CD4-positive, alpha-beta T cell (primary cell): ENCODE results near the gene TWSG1. TPM values are rescaled to one million over a fixed set of nuclear protein-coding genes. Genes with fewer than 3 reads are reported as not detected.
A peak's percentile ranks its signal among the peaks of the same experiment; 100 is the strongest.

Experiments used
- ATAC-seq: fragments of 200-7000 bp; cut with Tn5 transposase; one replicate; pipeline ENCODE4 v1.10.0; 2022; ENCODE audit warnings: mild to moderate bottlenecking; ENCODE audit not compliant: poor library complexity
- CTCF ChIA-PET: fragments of 350-600 bp; sonication (Branson Sonifier 250); formaldehyde crosslinking; loops from one replicate; lab custom pipeline; 2021; ENCODE audit warnings: antibody characterized with exemption, inconsistent platforms; lab: Charles Lee
- POLR2A ChIA-PET: fragments of 350-600 bp; sonication (Branson Sonifier 250); formaldehyde crosslinking; loops from one replicate; lab custom pipeline; 2021; ENCODE audit warnings: antibody characterized with exemption, inconsistent platforms; lab: Charles Lee
- DNase-seq, 14 experiments: peaks; one replicate each; pipeline ENCODE4 v3.0.0-alpha.2; 2013 to 2020; ENCODE audit warnings: mixed read lengths in 2 of 14
- H3K27ac ChIP-seq, 2 donors: one replicate each; pipeline versions ENCODE4 v1.5.1 to v1.7.0; 2013; ENCODE audit warnings: low read length in 2 of 2, low read depth in 1 of 2, mild to moderate bottlenecking in 1 of 2
- H3K27me3 ChIP-seq, 2 experiments: 1 replicate in 1 of 2; 2 replicates in 1 of 2; pipeline versions ENCODE4 v1.6.1 to v1.7.0; 2013; ENCODE audit warnings: low read length in 2 of 2, control low read depth in 1 of 2, mild to moderate bottlenecking in 1 of 2, moderate library complexity in 1 of 2; ENCODE audit not compliant: insufficient read depth in 2 of 2, control insufficient read depth in 1 of 2
- H3K36me3 ChIP-seq: one replicate; pipeline ENCODE4 v1.6.1; 2013; ENCODE audit warnings: low read length, control low read depth; ENCODE audit not compliant: insufficient read depth
- H3K4me1 ChIP-seq: one replicate; pipeline ENCODE4 v1.6.1; 2013; ENCODE audit warnings: low read length, control low read depth; ENCODE audit not compliant: insufficient read depth
- H3K4me3 ChIP-seq: one replicate; pipeline ENCODE4 v1.5.1; 2013; ENCODE audit warnings: mild to moderate bottlenecking, low read length, moderate library complexity
- H3K9me3 ChIP-seq, 2 experiments: 1 replicate in 1 of 2; 2 replicates in 1 of 2; pipeline versions ENCODE4 v1.6.1 to v1.7.0; 2013; ENCODE audit warnings: low read length in 2 of 2, mild to moderate bottlenecking in 2 of 2, control low read depth in 1 of 2, moderate library complexity in 1 of 2; ENCODE audit not compliant: control insufficient read depth in 1 of 2, insufficient read depth in 1 of 2
- H3K27ac Mint-ChIP-seq: one replicate; pipeline ENCODE4 v1.8.0; 2020; ENCODE audit warnings: mixed read lengths
- H3K27me3 Mint-ChIP-seq: one replicate; pipeline ENCODE4 v1.8.0; 2021; ENCODE audit warnings: mixed read lengths
- H3K36me3 Mint-ChIP-seq: one replicate; pipeline ENCODE4 v1.8.0; 2021; ENCODE audit warnings: low read depth, mixed read lengths
- H3K4me1 Mint-ChIP-seq: one replicate; pipeline ENCODE4 v1.8.0; 2021; ENCODE audit warnings: low read depth, mixed read lengths
- H3K4me3 Mint-ChIP-seq: one replicate; pipeline ENCODE4 v1.8.0; 2020; ENCODE audit warnings: mild to moderate bottlenecking, mixed read lengths
- H3K9me3 Mint-ChIP-seq: one replicate; pipeline ENCODE4 v1.8.0; 2020; ENCODE audit warnings: mixed read lengths
- CTCF ChIP-seq: fragments of 200-600 bp; IDR thresholded peaks from one replicate; pipeline ENCODE4 v1.8.0; 2022; ENCODE audit warnings: antibody characterized with exemption, mild to moderate bottlenecking
- intact Hi-C, 2 experiments: fragments of 100-400 bp; cut with DNase I in 1 of 2; cut with micrococcal nuclease in 1 of 2; formaldehyde crosslinking; loops; one replicate each; pipeline versions ENCODE4 v1.15.1 to v1.9.0; 2023 to 2025; cut with DNase I, micrococcal nuclease
- total RNA-seq, 174 experiments: library from RNA in 2 of 174; stranded (reverse) in 2 of 174; gene quantifications; one replicate each; pipeline ENCODE4 v1.2.3 and lab custom pipeline; 2021 to 2026

The TWSG1 gene
- total RNA-seq, 2 experiments from 2014 or later: 2.8 TPM

- ATAC-seq (no peak), DNase-seq (no peak)
- ChIA-PET POLR2A (interaction anchor here (0.6 to 0.8 kb wide), 2 partner anchors 199 to 234 kb away, joined by 3 read pairs; no protein-coding TSS in a partner anchor), CTCF (no interaction called here)
- Histone ChIP-seq H3K4me1 (peaks cover 13% of the 10 kb centered on the region), H3K27ac (no peak overlapping the region), H3K36me3 (no peaks in the 10 kb centered on the region), H3K27me3 (no peaks in the 10 kb centered on the region), H3K9me3 (peaks cover 0 to 5% of the 10 kb centered on the region in 2 experiments), H3K4me3 (no peak overlapping the region)
- H3K36me3 Mint-ChIP-seq: peaks cover 37% of the 10 kb centered on the region
- no peak overlapping the region for H3K27ac Mint-ChIP-seq
- intact Hi-C loops: loop anchor here (1.0 to 10.0 kb wide), 7 partner anchors 139 to 723 kb away; partner anchors contain the start of genes NDUFV2 (in 1 of the 2), PPP4R1 (in 1 of the 2) and VAPA (in 1 of the 2)
- H3K9me3 Mint-ChIP-seq: no peaks in the 10 kb centered on the region
- TF ChIP-seq CTCF: no peak
- no peaks in the 10 kb centered on the region for H3K27me3 Mint-ChIP-seq
- H3K4me3 Mint-ChIP-seq: peak overlapping the region; percentile 40
- peaks cover 25% of the 10 kb centered on the region for H3K4me1 Mint-ChIP-seq
Observed at GRCh38 chr18:9337873-9338272, 3.3 kb downstream of the TWSG1 start.

- H3K27ac ChIP-seq: no peak overlapping the region
- DNase-seq: no peak
- peaks cover under 1% of the 10 kb centered on the region for H3K4me1 ChIP-seq
- H3K4me1 Mint-ChIP-seq: peaks cover 15% of the 10 kb centered on the region
- H3K4me3 ChIP-seq: no peak overlapping the region
- H3K9me3 Mint-ChIP-seq: no peaks in the 10 kb centered on the region
- no peak for TF ChIP-seq CTCF
- ChIA-PET POLR2A (no interaction called here), CTCF (no interaction called here)
- ATAC-seq: no peak
- peaks cover 51% of the 10 kb centered on the region for H3K36me3 Mint-ChIP-seq
- intact Hi-C loops: no loop called here
- no peak overlapping the region for H3K4me3 Mint-ChIP-seq
- no peaks in the 10 kb centered on the region for H3K27me3 ChIP-seq
- H3K9me3 ChIP-seq: no peaks in the 10 kb centered on the region
- H3K36me3 ChIP-seq: no peaks in the 10 kb centered on the region
- no peaks in the 10 kb centered on the region for H3K27me3 Mint-ChIP-seq
- no peak overlapping the region for H3K27ac Mint-ChIP-seq
Observed at GRCh38 chr18:9340472-9340871, 5.9 kb downstream of the TWSG1 start.

GRCh38 chr18:9343577-9343976, 9.0 kb downstream of the TWSG1 start:
- Mint-ChIP-seq H3K4me3 (no peak overlapping the region), H3K27me3 (no peaks in the 10 kb centered on the region), H3K36me3 (peaks cover 43% of the 10 kb centered on the region), H3K27ac (no peak overlapping the region), H3K9me3 (no peaks in the 10 kb centered on the region), H3K4me1 (peaks cover 5% of the 10 kb centered on the region)
- POLR2A ChIA-PET: interaction anchor here (0.8 kb wide), 1 partner anchor 271 kb away, joined by 3 read pairs; no protein-coding TSS in a partner anchor
- Histone ChIP-seq H3K27me3 (no peaks in the 10 kb centered on the region), H3K36me3 (no peaks in the 10 kb centered on the region), H3K27ac (no peak overlapping the region), H3K4me1 (no peaks in the 10 kb centered on the region), H3K9me3 (no peaks in the 10 kb centered on the region), H3K4me3 (no peak overlapping the region)
- DNase-seq (no peak), ATAC-seq (no peak)
- intact Hi-C loops: no loop called here
- CTCF ChIA-PET: no interaction called here
- no peak for TF ChIP-seq CTCF
